Hematopoietic multipotent progenitor cell treated with erythropoietin and hydrocortisone succinate and interleukin-3 and kit ligand, for 17 days (in vitro differentiated cells): ENCODE measurements around the gene OR3A3.
"Not testable (repeated sequence)": the region's sequence is repeated elsewhere in the genome, so short reads cannot be mapped to it uniquely, and the experiment has no call there.

Experiments used
- DNase-seq: peaks from one replicate; pipeline ENCODE4 v3.0.0-alpha.2; 2015; ENCODE audit warnings: low spot score

OR3A3 gene

GRCh38 chr17:3411070-3411469 lies at the start of gene OR3A3:
Gene OR3A3, plus strand, starts transcription at chr17:3411370.
- DNase-seq = no peak

- not testable (repeated sequence) for DNase-seq
Observed at GRCh38 chr17:3371167-3371566, 40.0 kb upstream of the OR3A3 start.

DNA sequence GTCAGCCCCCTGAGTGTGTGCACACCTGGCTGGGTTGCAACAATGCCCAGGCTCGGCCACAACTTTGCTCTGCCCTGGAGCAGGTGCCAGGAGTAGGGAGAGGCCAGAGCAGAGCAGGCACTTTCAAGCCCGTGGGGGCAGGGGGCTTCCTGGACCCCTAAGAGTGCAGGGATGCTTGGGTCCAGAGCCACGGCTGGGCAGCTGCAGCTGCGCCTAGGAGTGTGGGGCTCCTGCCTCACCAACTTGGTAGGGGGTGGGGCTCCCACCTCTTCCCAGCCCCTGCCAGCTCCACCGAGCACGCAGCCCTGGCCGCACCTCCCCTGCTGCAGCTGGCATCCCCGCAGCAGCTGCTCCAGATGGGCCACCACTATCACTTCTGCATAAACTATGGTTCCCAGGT lies 32.8 kb upstream of the OR3A3 start:
- no peak for DNase-seq

GRCh38 chr17:3381957-3382356 lies 29.2 kb upstream of the OR3A3 start:
- no peak for DNase-seq

DNA sequence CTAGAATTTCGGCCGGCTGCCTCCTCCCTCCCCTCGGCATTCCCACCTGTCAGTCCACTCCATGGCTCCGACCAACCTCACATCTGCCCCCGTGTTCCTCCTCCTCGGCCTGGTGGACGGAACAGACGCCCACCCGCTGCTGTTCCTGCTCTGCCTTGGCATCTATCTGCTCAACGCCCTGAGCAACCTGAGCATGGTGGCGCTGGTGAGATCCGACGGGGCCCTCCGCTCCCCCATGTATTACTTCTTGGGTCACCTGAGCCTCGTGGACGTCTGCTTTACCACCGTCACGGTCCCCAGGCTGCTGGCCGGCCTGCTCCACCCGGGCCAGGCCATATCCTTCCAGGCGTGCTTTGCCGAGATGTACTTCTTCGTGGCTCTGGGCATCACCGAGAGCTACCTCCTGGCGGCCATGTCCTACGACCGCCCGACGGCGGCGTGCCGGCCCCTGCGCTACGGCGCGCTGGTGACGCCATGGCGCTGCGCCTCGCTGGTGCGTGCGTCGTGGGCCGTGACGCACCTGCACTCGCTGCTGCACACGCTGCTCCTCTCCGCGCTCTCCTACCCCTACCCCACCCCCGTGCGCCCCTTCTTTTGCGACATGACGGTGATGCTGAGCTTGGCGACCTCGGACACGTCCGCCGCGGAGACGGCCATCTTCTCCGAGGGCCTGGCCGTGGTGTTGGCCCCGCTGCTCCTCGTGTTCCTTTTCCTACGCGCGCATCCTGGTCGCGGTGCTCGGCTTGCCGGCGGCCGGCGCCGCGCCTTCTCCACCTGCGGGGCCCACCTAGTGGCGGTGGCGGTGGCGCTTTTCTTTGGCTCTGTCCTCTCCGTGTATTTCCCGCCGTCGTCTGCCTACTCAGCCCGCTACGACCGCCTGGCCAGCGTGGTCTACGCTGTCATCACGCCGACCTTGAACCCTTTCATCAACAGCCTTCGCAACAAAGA lies 25.0 kb upstream of the OR3A3 start, which contains the start of gene OR3A2:
OR3A2 (minus strand) TSS at position 440 of the 948 bp plus-strand sequence.
- no peak for DNase-seq

- DNase-seq = no peak
Observed at GRCh38 chr17:3389791-3390190, 21.4 kb upstream of the OR3A3 start.

GRCh38 chr17:3397801-3398200 lies 13.4 kb upstream of the OR3A3 start:
- not testable (repeated sequence) for DNase-seq

DNA sequence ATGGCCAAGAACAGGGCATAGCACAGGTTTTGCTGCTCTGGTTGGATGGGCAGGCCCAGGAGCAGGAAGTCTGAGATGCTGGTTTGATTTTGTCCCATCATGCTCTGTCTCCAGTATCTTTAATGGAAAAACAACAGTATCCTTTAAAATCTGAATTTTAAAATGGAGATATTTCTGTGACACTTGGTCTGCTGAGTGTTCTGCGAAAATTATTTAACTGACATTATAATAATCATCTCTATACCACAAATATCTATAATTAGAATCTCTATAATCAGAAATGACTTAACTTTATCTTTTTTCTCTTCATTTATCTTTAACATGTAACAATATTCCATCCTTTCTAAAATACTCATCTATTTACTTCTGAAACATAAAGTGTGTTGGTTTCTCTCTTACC lies 12.9 kb upstream of the OR3A3 start, which contains the start of gene OR1E1:
OR1E1 (minus strand) TSS at position 101 of the 400 bp plus-strand sequence; CDS start at position 101, 0 bp downstream.
- DNase-seq = no peak

GRCh38 chr17:3400055-3400454 lies 11.1 kb upstream of the OR3A3 start:
- DNase-seq = no peak

GRCh38 chr17:3401786-3402185 lies 9.4 kb upstream of the OR3A3 start:
- no peak for DNase-seq

- not testable (repeated sequence) for DNase-seq
Observed at GRCh38 chr17:3403856-3404255, 7.3 kb upstream of the OR3A3 start.

DNA sequence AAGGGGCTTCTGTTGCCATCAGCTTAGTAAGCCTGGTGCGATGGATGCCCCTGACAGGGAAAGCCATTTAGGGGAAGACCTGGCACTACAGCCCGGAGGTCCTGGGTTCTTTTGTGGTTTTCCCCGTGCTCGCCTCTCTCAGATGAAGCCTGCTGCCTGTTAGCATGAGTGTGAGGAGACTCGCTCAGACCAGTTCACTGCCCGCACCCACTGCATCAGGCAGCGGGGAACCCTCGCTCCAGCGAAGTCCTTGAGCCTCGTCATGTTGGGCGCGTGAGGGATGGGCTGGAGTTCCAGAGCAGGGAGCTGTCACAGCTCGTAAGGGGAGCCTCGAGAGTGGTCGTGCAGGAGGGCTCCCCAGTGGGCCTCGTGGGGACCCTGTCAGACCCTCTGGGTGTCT lies 1.0 kb downstream of the OR3A3 start:
- not testable (repeated sequence) for DNase-seq

GRCh38 chr17:3415610-3416009 lies 4.4 kb downstream of the OR3A3 start:
- no peak for DNase-seq

GRCh38 chr17:3418222-3418621 lies 7.1 kb downstream of the OR3A3 start:
- DNase-seq = no peak

GRCh38 chr17:3433215-3433614 lies 22.0 kb downstream of the OR3A3 start:
- not testable (repeated sequence) for DNase-seq

- no peak for DNase-seq
Observed at GRCh38 chr17:3433741-3434140, 22.6 kb downstream of the OR3A3 start, which contains the start of gene OR1E2. Gene OR1E2, minus strand, starts transcription at chr17:3433841. Its CDS starts 0 bp downstream, at chr17:3433841.

GRCh38 chr17:3438368-3438767 lies 27.2 kb downstream of the OR3A3 start:
- DNase-seq = no peak

- DNase-seq = no peak
Observed at GRCh38 chr17:3440451-3440850, 29.3 kb downstream of the OR3A3 start.

- no peak for DNase-seq
Observed at GRCh38 chr17:3447625-3448024, 36.5 kb downstream of the OR3A3 start.

DNA sequence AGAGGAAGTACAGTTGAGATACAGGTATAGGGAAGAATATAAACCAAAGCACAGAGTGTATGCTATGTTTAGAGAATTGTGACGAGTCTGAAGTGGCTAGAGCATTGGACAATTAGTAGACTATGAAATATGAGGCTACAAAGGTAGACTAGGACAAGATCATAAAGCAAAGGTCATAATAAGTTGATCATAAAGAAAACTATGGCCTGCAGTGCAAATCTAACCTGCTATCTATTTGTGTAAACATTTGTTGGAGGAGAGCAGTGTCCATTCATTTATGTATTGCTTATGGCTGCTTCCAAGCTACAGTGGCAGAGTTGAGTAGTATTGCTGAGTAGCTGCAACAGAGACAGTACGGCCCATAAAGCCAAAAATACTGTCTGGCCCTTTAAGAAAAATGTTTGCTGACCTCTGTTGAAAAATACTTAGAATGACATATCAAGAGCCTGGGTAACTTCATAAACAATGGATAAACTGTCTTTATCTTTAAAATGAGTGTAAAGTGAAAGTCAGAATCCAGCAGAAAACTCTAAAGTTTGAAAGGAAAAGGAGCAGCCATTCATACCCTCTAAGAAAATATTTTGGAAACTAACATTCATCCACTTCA lies 37.0 kb downstream of the OR3A3 start:
- DNase-seq = no peak

- DNase-seq = not testable (repeated sequence)
Observed at GRCh38 chr17:3466355-3466754, 55.2 kb downstream of the OR3A3 start.

DNA sequence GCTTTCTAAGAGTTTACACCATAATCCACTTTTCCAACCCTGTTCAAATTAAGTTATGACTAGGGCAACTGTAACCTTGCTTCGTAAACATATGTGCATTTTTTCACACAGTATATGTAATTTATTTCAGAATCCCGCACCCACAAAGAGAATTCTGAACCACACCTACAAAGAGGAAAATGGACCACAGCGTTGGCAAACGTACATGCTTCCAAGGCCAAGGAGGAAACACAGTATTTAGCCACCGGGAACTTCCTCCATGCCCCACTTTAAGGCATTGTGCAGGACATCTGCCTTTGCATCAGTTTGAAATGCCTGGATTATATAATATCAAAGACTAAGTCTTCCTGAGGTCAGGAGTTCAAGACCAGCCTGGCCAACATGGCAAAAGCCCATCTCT lies 58.4 kb downstream of the OR3A3 start:
- DNase-seq = no peak

DNA sequence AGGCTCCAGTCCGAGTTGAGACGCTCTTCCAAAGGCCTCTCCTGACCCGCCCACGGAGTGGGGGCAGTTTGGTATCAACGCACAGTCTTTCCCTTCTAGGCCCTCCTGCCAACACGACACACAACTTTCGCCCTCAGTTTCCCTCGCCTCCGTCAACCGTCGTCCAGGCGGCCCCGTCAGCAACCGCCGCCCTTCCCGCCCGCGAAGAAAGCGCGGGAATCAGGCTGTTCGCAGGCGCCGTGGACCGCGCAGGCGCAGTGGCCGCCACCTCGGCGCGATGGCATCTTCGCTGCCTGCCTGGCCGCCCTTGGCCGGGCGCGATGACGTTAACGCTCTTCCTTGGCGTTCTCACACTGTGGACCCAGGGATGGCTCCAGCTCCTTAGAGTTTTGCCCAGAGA lies 60.4 kb downstream of the OR3A3 start, which contains the start of gene SPATA22:
SPATA22 (minus strand) TSS at position 221 of the 400 bp plus-strand sequence. CDS start 2,494 bp downstream, outside the sequence.
- no peak for DNase-seq
